H1 (cell line): ENCODE results near the gene MARCHF2. TPM values are rescaled to one million over a fixed set of nuclear protein-coding genes. Genes with fewer than 3 reads are reported as not detected.

Experiments
- CTCF ChIA-PET: fragments of 300-600 bp; sonication (Branson Sonifier 250); formaldehyde crosslinking; loops from one replicate; lab custom pipeline; 2021; ENCODE audit not compliant: partially characterized antibody; lab: Charles Lee
- POLR2A ChIA-PET: fragments of 300-600 bp; sonication (Branson Sonifier 250); formaldehyde crosslinking; loops from one replicate; lab custom pipeline; 2021; ENCODE audit warnings: inconsistent platforms; ENCODE audit not compliant: partially characterized antibody; lab: Charles Lee
- DNase-seq, 2 experiments: peaks; one replicate each; pipeline versions ENCODE4 v3.0.0 to v3.0.0-alpha.2; 2010 to 2022; ENCODE audit warnings: low spot score in 2 of 2, low read depth in 1 of 2, mixed read lengths in 1 of 2
- FAIRE-seq: peaks from 2 replicates; lab custom pipeline; 2011; peaks lifted over from hg19 to GRCh38; lab: Jason Lieb, UNC
- H2AFZ ChIP-seq: 2 replicates; pipeline ENCODE4 v1.8.1; 2012; ENCODE audit warnings: low read length, inconsistent platforms
- H2AK5ac ChIP-seq: 2 replicates; pipeline ENCODE4 v1.6.1; 2013; ENCODE audit warnings: low read depth, low read length
- H2BK120ac ChIP-seq: replicated peaks from 2 replicates; pipeline ENCODE3; 2013; ENCODE audit warnings: low read depth, low read length, inconsistent platforms
- H2BK12ac ChIP-seq: 2 replicates; pipeline ENCODE4 v1.6.1; 2013; ENCODE audit warnings: low read depth, low read length
- H2BK15ac ChIP-seq: 2 replicates; pipeline ENCODE4 v1.6.1; 2013; ENCODE audit warnings: low read length
- H2BK20ac ChIP-seq: 2 replicates; pipeline ENCODE4 v1.6.1; 2013; ENCODE audit warnings: low read length
- H2BK5ac ChIP-seq: 2 replicates; pipeline ENCODE4 v1.6.1; 2013; ENCODE audit warnings: low read depth, low read length
- H3K14ac ChIP-seq: 2 replicates; pipeline ENCODE4 v1.6.1; 2013; ENCODE audit warnings: inconsistent platforms; ENCODE audit not compliant: insufficient read length
- H3K18ac ChIP-seq: 2 replicates; pipeline ENCODE4 v1.6.1; 2013; ENCODE audit warnings: low read length; ENCODE audit errors: extremely low read depth
- H3K23ac ChIP-seq: 2 replicates; pipeline ENCODE4 v1.6.1; 2013; ENCODE audit warnings: inconsistent platforms; ENCODE audit not compliant: insufficient read length
- H3K23me2 ChIP-seq: 2 replicates; pipeline ENCODE4 v1.6.1; 2013; ENCODE audit warnings: low read depth, low read length
- H3K27ac ChIP-seq: 2 replicates; pipeline ENCODE4 v1.6.1; 2011; ENCODE audit warnings: low read depth, low read length, inconsistent platforms
- H3K27me3 ChIP-seq, 4 experiments: replicated peaks in 1 of 4; 1 replicate in 1 of 4; 2 replicates in 3 of 4; pipeline versions ENCODE4 v1.6.1 to v1.8.1; 2011 to 2013; ENCODE audit warnings: low read length in 3 of 4, mild to moderate bottlenecking in 3 of 4, inconsistent platforms in 2 of 4, mixed read lengths in 2 of 4, moderate library complexity in 1 of 4; ENCODE audit not compliant: control insufficient read depth in 3 of 4, insufficient read depth in 3 of 4; ENCODE audit errors: extremely low read depth in 1 of 4
- H3K36me3 ChIP-seq, 4 experiments: 2 replicates each; pipeline versions ENCODE4 v1.6.1 to v1.8.1; 2011 to 2013; ENCODE audit warnings: mild to moderate bottlenecking in 4 of 4, low read length in 3 of 4, moderate library complexity in 2 of 4, control low read depth in 1 of 4, inconsistent platforms in 1 of 4; ENCODE audit not compliant: insufficient read depth in 4 of 4, control insufficient read depth in 2 of 4
- H3K4ac ChIP-seq: replicated peaks from 2 replicates; pipeline ENCODE3; 2013; ENCODE audit warnings: low read length, low read depth, mixed read lengths, inconsistent platforms; ENCODE audit not compliant: insufficient read length
- H3K4me1 ChIP-seq, 4 experiments: replicated peaks in 1 of 4; 1 replicate in 1 of 4; 2 replicates in 3 of 4; pipeline versions ENCODE4 v1.6.1 to v1.8.1; 2011 to 2013; ENCODE audit warnings: low read length in 3 of 4, inconsistent platforms in 2 of 4, mixed read lengths in 1 of 4; ENCODE audit not compliant: insufficient read depth in 4 of 4, control insufficient read depth in 3 of 4
- H3K4me2 ChIP-seq, 2 experiments: 2 replicates each; pipeline versions ENCODE4 v1.6.1 to v1.8.1; 2011 to 2013; ENCODE audit warnings: low read depth in 2 of 2, low read length in 2 of 2, control low read depth in 1 of 2, inconsistent platforms in 1 of 2, mild to moderate bottlenecking in 1 of 2; ENCODE audit not compliant: insufficient read depth in 1 of 2
- H3K4me3 ChIP-seq, 4 experiments: fragments of 200-600, 300-600 bp in 1 of 4; sonication (generic), shearing (Covaris generic), sonication (Bioruptor Twin) in 1 of 4; 2 replicates each; pipeline versions ENCODE4 v1.5.1 to v1.8.1; 2011 to 2016; ENCODE audit warnings: low read length in 4 of 4, low read depth in 3 of 4, control low read depth in 2 of 4, inconsistent platforms in 2 of 4, mild to moderate bottlenecking in 2 of 4, mixed read lengths in 1 of 4, moderate library complexity in 1 of 4; ENCODE audit not compliant: insufficient read depth in 2 of 4; ENCODE audit errors: extremely low read depth in 1 of 4
- H3K56ac ChIP-seq: replicated peaks from 2 replicates; pipeline ENCODE3; 2013; ENCODE audit warnings: low read depth, mild to moderate bottlenecking, mixed read lengths, low read length, inconsistent platforms; ENCODE audit not compliant: insufficient read length
- H3K79me1 ChIP-seq: 2 replicates; pipeline ENCODE4 v1.6.1; 2013; ENCODE audit warnings: low read depth, low read length, control low read depth
- H3K79me2 ChIP-seq, 2 experiments: 2 replicates each; pipeline versions ENCODE4 v1.6.1 to v1.8.1; 2012 to 2013; ENCODE audit warnings: low read length in 2 of 2, mild to moderate bottlenecking in 2 of 2, inconsistent platforms in 1 of 2; ENCODE audit not compliant: insufficient read depth in 2 of 2, control insufficient read depth in 1 of 2
- H3K9ac ChIP-seq, 4 experiments: replicated peaks in 1 of 4; 1 replicate in 1 of 4; 2 replicates in 3 of 4; pipeline versions ENCODE4 v1.6.1 to v1.8.1; 2011 to 2013; ENCODE audit warnings: low read depth in 3 of 4, low read length in 3 of 4, control low read depth in 2 of 4, mild to moderate bottlenecking in 2 of 4, moderate library complexity in 2 of 4, inconsistent platforms in 1 of 4; ENCODE audit errors: extremely low read depth in 1 of 4
- H3K9me3 ChIP-seq, 2 experiments: 2 replicates each; pipeline versions ENCODE4 v1.6.1 to v1.8.1; 2012 to 2013; ENCODE audit warnings: mild to moderate bottlenecking in 2 of 2, moderate library complexity in 2 of 2, control low read depth in 1 of 2, inconsistent platforms in 1 of 2, low read depth in 1 of 2, low read length in 1 of 2, mixed read lengths in 1 of 2; ENCODE audit not compliant: insufficient read depth in 2 of 2
- H4K20me1 ChIP-seq, 2 experiments: replicated peaks in 1 of 2; 2 replicates each; pipeline versions ENCODE3 to v1.8.1; 2011 to 2013; ENCODE audit warnings: inconsistent platforms in 2 of 2, low read length in 2 of 2, mild to moderate bottlenecking in 1 of 2; ENCODE audit not compliant: insufficient read depth in 2 of 2, control insufficient read depth in 1 of 2
- H4K5ac ChIP-seq: 2 replicates; pipeline ENCODE4 v1.6.1; 2013; ENCODE audit warnings: low read length, low read depth, mixed read lengths, inconsistent platforms; ENCODE audit not compliant: insufficient read length
- H4K8ac ChIP-seq: 2 replicates; pipeline ENCODE4 v1.8.0; 2013; ENCODE audit warnings: mild to moderate bottlenecking, moderate library complexity, low read length, inconsistent platforms; ENCODE audit not compliant: insufficient read depth; ENCODE audit errors: extremely low read depth
- H4K91ac ChIP-seq: replicated peaks from 2 replicates; pipeline ENCODE3; 2013; ENCODE audit warnings: low read length, mixed read lengths, inconsistent platforms; ENCODE audit not compliant: insufficient read length
- SUZ12 ChIP-seq: fragments of 200-600 bp; sonication (generic); IDR thresholded peaks from 2 replicates; pipeline ENCODE4 v1.6.1; 2012; ENCODE audit warnings: mild to moderate bottlenecking, inconsistent platforms, low read length, moderate library complexity, mixed read lengths
- USF2 ChIP-seq: IDR thresholded peaks from 2 replicates; pipeline ENCODE4 v1.6.1; 2011; ENCODE audit warnings: low read length, improper control_type of control experiment
- WGBS, 2 experiments: shearing (Covaris generic) in 1 of 2; methylation state at CpG; one replicate each; pipeline versions ENCODE4 v1.1.6 to v1.1.7; 2013 to 2015; ENCODE audit warnings: low lambda C conversion rate in 2 of 2, mixed read lengths in 2 of 2, inconsistent platforms in 1 of 2, low coverage in 1 of 2, missing lambda C conversion rate in 1 of 2; ENCODE audit not compliant: insufficient replicate concordance in 2 of 2, insufficient coverage in 1 of 2, insufficient read length in 1 of 2; ENCODE audit errors: extremely low coverage in 1 of 2, missing lambda C conversion rate in 1 of 2; 5-methylcytosine and 5-hydroxymethylcytosine counted together
- polyA plus RNA-seq, 7 experiments: library from polyadenylated mRNA; depleted of rRNA in 3 of 7; stranded (reverse) in 5 of 7; unstranded in 2 of 7; fragments of >200 nt in 5 of 7; fragments of 200-250 nt in 2 of 7; gene quantifications; 1 replicate in 5 of 7; 2 replicates in 1 of 7; 4 replicates in 1 of 7; pipeline versions ENCODE4 v1.2.1 to v1.2.3, GENCODE V29; 2011 to 2013; ENCODE audit warnings: missing spikeins in 2 of 7, mixed read lengths in 2 of 7
- total RNA-seq: library from RNA; stranded (reverse); fragmentation: NEBNext Ultra II Directional; extraction: Animal tissue kit (Norgen Biotek cat#: 25700); gene quantifications from 2 replicates; pipeline ENCODE4 v1.2.1, GENCODE V29; 2021

Gene MARCHF2
- total and polyA plus RNA-seq, 2 of the 8 experiments (the other 6 are each of a cell fraction or from before 2014, with no cell fraction given) = 18.5 to 46.2 TPM

GRCh38 chr19:8366121-8366581, 47.0 kb upstream of the MARCHF2 start:
- no peak overlapping the region for H3K9ac ChIP-seq
- no peak overlapping the region for H2BK20ac ChIP-seq
- H2BK120ac ChIP-seq = no peak overlapping the region
- POLR2A ChIA-PET = interaction anchor here (1.1 to 9.2 kb wide), 7 partner anchors 10 to 148 kb away, joined by 3 to 71 read pairs (median 4); partner anchors contain the start of genes HNRNPM, RAB11B and ZNF414
- H2BK12ac ChIP-seq = no peak overlapping the region
- H3K23ac ChIP-seq = no peak overlapping the region
- FAIRE-seq (no peak), DNase-seq (no peak)
- no peaks in the 10 kb centered on the region for H3K36me3 ChIP-seq
- H2BK5ac ChIP-seq = 0 out of 2 replicates have a peak overlapping the region, but pooled peaks have one; percentile 35
- H3K9me3 ChIP-seq = no peaks in the 10 kb centered on the region
- H3K18ac ChIP-seq = no peak overlapping the region
- H2AFZ ChIP-seq = no peak overlapping the region
- H4K91ac ChIP-seq = no peak overlapping the region
- no peak overlapping the region for H3K56ac ChIP-seq
- H3K4me1 ChIP-seq = peaks cover 0 to 15% (median 8%) of the 10 kb centered on the region in 4 experiments; a peak in 6 of 7 replicates
- no peak overlapping the region for H4K8ac ChIP-seq
- H3K4me3 ChIP-seq = no peak overlapping the region
- H3K14ac ChIP-seq = no peak overlapping the region
- 0 out of 2 replicates have a peak overlapping the region, but pooled peaks have one; percentile 16 for H2BK15ac ChIP-seq
- H3K23me2 ChIP-seq = peaks cover 18% of the 10 kb centered on the region; the same call in 1 of the 2 replicates
- TF ChIP-seq USF2 = no peak
- 0 out of 2 replicates have a peak, but pooled peaks have one; percentile 19 for TF ChIP-seq SUZ12
- H3K27me3 ChIP-seq = peaks cover 0 to 26% (median 18%) of the 10 kb centered on the region in 4 experiments; a peak in 6 of 7 replicates
- 89% methylated on average over 8 of the region's 11 CpGs; no CpG with 5 or more reads in 1 of the 2 experiments for whole genome bisulfite sequencing, 2 experiments
- H3K4ac ChIP-seq = no peak overlapping the region
- no peaks in the 10 kb centered on the region for H4K20me1 ChIP-seq
- no peak overlapping the region for H3K27ac ChIP-seq
- H3K79me1 ChIP-seq = no peaks in the 10 kb centered on the region; the same call in 1 of the 2 replicates
- no peak overlapping the region for H3K4me2 ChIP-seq
- H3K79me2 ChIP-seq = no peaks in the 10 kb centered on the region
- CTCF ChIA-PET = interaction anchor here (0.7 to 5.6 kb wide), 7 partner anchors 12 to 213 kb away, joined by 3 to 57 read pairs (median 4); no protein-coding TSS in a partner anchor
- no peak overlapping the region for H4K5ac ChIP-seq
- H2AK5ac ChIP-seq = peak overlapping the region; percentile 65; the same call in 1 of the 2 replicates
